ENCODE results near the gene ERC1.

DNA sequence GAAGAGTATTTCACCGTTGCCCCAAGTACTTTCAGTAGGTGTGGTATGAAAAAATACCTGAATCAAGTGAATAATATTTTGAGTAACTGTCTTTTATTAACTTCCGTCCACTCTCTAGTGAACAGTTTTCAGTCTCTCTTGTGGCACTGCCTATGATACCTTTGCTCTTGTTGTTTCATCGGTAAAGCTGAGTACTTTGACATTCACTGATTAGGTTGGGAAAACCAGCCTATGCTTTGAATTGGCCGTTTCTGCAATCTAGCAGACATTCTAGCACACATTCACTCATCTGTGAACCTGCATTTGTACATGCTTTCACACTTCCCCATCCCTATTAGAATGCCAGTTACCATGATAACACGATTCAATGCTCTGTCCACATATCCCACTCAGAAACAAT is 386.1 kb downstream of the ERC1 start:
- TF ChIP-seq, protein P1, sequence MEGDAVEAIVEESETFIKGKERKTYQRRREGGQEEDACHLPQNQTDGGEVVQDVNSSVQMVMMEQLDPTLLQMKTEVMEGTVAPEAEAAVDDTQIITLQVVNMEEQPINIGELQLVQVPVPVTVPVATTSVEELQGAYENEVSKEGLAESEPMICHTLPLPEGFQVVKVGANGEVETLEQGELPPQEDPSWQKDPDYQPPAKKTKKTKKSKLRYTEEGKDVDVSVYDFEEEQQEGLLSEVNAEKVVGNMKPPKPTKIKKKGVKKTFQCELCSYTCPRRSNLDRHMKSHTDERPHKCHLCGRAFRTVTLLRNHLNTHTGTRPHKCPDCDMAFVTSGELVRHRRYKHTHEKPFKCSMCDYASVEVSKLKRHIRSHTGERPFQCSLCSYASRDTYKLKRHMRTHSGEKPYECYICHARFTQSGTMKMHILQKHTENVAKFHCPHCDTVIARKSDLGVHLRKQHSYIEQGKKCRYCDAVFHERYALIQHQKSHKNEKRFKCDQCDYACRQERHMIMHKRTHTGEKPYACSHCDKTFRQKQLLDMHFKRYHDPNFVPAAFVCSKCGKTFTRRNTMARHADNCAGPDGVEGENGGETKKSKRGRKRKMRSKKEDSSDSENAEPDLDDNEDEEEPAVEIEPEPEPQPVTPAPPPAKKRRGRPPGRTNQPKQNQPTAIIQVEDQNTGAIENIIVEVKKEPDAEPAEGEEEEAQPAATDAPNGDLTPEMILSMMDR (IDR thresholded peaks at IDR 0.05) = no peak
- TF ChIP-seq POLR2A (IDR thresholded peaks at IDR 0.05) = no peak

Measured in vagina (tissue), 2 donors.